HepG2 (cell line): Measurements from ENCODE around the gene NONO. TPM values are rescaled to one million over a fixed set of nuclear protein-coding genes. Genes with fewer than 3 reads are reported as not detected.

Experiments
- AKNA ChIP-seq: sonication (generic); formaldehyde crosslinking; IDR thresholded peaks from 2 replicates; pipeline ENCODE4 v1.4.0; 2020; ENCODE audit warnings: missing genetic modification reagents, borderline replicate concordance
- ARID5B ChIP-seq: IDR thresholded peaks from 2 replicates; pipeline ENCODE4 v1.4.0; 2020; ENCODE audit warnings: mild to moderate bottlenecking, missing genetic modification reagents
- FOXM1 ChIP-seq: sonication (generic); formaldehyde crosslinking; IDR thresholded peaks from 2 replicates; pipeline ENCODE4 v1.5.0; 2020; ENCODE audit warnings: missing genetic modification reagents
- GATA4 ChIP-seq: sonication (generic); IDR thresholded peaks from 2 replicates; pipeline ENCODE4 v1.6.1; 2016; ENCODE audit warnings: antibody characterized with exemption, low read depth, borderline replicate concordance
- HINFP ChIP-seq: sonication (generic); formaldehyde crosslinking; IDR thresholded peaks from 2 replicates; pipeline ENCODE4 v1.4.0; 2020; ENCODE audit warnings: low read depth, mild to moderate bottlenecking, missing genetic modification reagents
- HNF4A ChIP-seq: sonication (generic); formaldehyde crosslinking; IDR thresholded peaks from 2 replicates; pipeline ENCODE4 v1.4.0; 2020; ENCODE audit warnings: missing genetic modification reagents
- NFE2L2 ChIP-seq: fragments of 150-350 bp; IDR thresholded peaks from 2 replicates; pipeline ENCODE4 v1.6.1; 2014; ENCODE audit warnings: low read length
- NFKBIZ ChIP-seq: IDR thresholded peaks from 2 replicates; pipeline ENCODE4 v1.6.1; 2018; ENCODE audit warnings: missing genetic modification reagents, missing compliant biosample characterization
- SRSF1 ChIP-seq: fragments of 200-400 bp; formaldehyde crosslinking; optimal IDR thresholded peaks from 2 replicates; pipeline ENCODE3; 2017; ENCODE audit warnings: mild to moderate bottlenecking, low read depth, low read length, moderate library complexity
- TFDP1 ChIP-seq: IDR thresholded peaks from 2 replicates; pipeline ENCODE4 v1.6.1; 2016; ENCODE audit warnings: missing compliant biosample characterization, missing genetic modification reagents, borderline replicate concordance
- THAP11 ChIP-seq: IDR thresholded peaks from 2 replicates; pipeline ENCODE4 v1.6.1; 2016; ENCODE audit warnings: missing biosample characterization, missing genetic modification reagents
- UBTF ChIP-seq: sonication (generic); formaldehyde crosslinking; IDR thresholded peaks from 2 replicates; pipeline ENCODE4 v1.4.0; 2020; ENCODE audit warnings: mild to moderate bottlenecking, missing genetic modification reagents
- ZNF333 ChIP-seq: sonication (generic); formaldehyde crosslinking; IDR thresholded peaks from 2 replicates; pipeline ENCODE4 v1.4.0; 2020; ENCODE audit warnings: mild to moderate bottlenecking, missing genetic modification reagents, borderline replicate concordance
- ZNF614 ChIP-seq: IDR thresholded peaks from 2 replicates; pipeline ENCODE4 v1.6.1; 2018; ENCODE audit warnings: missing biosample characterization, missing genetic modification reagents, inconsistent platforms, borderline replicate concordance
- ZNF720 ChIP-seq: sonication (generic); formaldehyde crosslinking; IDR thresholded peaks from 2 replicates; pipeline ENCODE4 v1.4.0; 2020; ENCODE audit warnings: missing genetic modification reagents
- polyA plus RNA-seq, 8 experiments: library from polyadenylated mRNA; depleted of rRNA in 3 of 8; stranded (reverse) in 7 of 8; unstranded in 1 of 8; fragments of >200 nt; fragmentation: Illumina TruSeq in 4 of 8; extraction: Trizol in 4 of 8; gene quantifications; 2 replicates each; pipeline versions ENCODE4 v1.2.1 to v1.2.3, GENCODE V29; 2011 to 2016; ENCODE audit warnings: low read depth in 4 of 8, missing spikeins in 1 of 8, mixed read lengths in 1 of 8; ENCODE audit not compliant: insufficient read depth in 1 of 8
- total RNA-seq, 5 experiments: library from RNA; depleted of rRNA; stranded (reverse); fragments of >200 nt; fragmentation: Illumina TruSeq; extraction: Trizol; gene quantifications; 2 replicates each; pipeline ENCODE4 v1.2.3, GENCODE V29; 2016; ENCODE audit warnings: low read depth in 1 of 5

NONO gene
- total and polyA plus RNA-seq, 2 of the 13 experiments (the other 11 are each of a cell fraction or from before 2014, with no cell fraction given), result 408 to 605 TPM

GRCh38 chrX:71283403-71284143, at the start of gene NONO (continued):
- peak; percentile 65; the same call in 1 of the 2 replicates for TF ChIP-seq TFDP1
- no peak for TF ChIP-seq SRSF1
- TF ChIP-seq THAP11 (CRISPR knock-in tag), result peak; percentile 63
- no peak for TF ChIP-seq ZNF720
- no peak for TF ChIP-seq ZNF333 (CRISPR knock-in tag)
- no peak for TF ChIP-seq NFKBIZ
- TF ChIP-seq AKNA (CRISPR knock-in tag), result no peak
- no peak for TF ChIP-seq GATA4
- TF ChIP-seq ZNF614 (CRISPR knock-in tag), result no peak
- no peak for TF ChIP-seq FOXM1 (CRISPR knock-in tag)
- TF ChIP-seq HNF4A (CRISPR knock-in tag), result peak; percentile 35; the same call in 1 of the 2 replicates
- TF ChIP-seq UBTF (CRISPR knock-in tag), result 0 out of 2 replicates have a peak, but pooled peaks have one; percentile 18
- TF ChIP-seq ARID5B (CRISPR knock-in tag), result no peak
- TF ChIP-seq NFE2L2, result no peak
- TF ChIP-seq HINFP (CRISPR knock-in tag), result no peak
